ENCODE data around the gene DGUOK.

GRCh38 chr2:73922681-73923080 is 4.0 kb upstream of the DGUOK start:
- TF ChIP-seq NFRKB (IDR thresholded peaks at IDR 0.05): no peak
- no peak for TF ChIP-seq FOXA1 (IDR thresholded peaks at IDR 0.05)
- no peak for TF ChIP-seq PKNOX1 (IDR thresholded peaks at IDR 0.05)
- TF ChIP-seq FOXM1 (IDR thresholded peaks at IDR 0.05; ENCODE audit: borderline replicate concordance): no peak
- no peak for TF ChIP-seq FOXK2 (IDR thresholded peaks at IDR 0.05)
- TF ChIP-seq ARNT (IDR thresholded peaks at IDR 0.05): no peak
- TF ChIP-seq SP1 (IDR thresholded peaks at IDR 0.05): no peak
- TF ChIP-seq TARDBP (IDR thresholded peaks at IDR 0.05): no peak
- no peak for TF ChIP-seq ELF4 (IDR thresholded peaks at IDR 0.05)
- no peak for TF ChIP-seq BHLHE40 (IDR thresholded peaks at IDR 0.05; ENCODE audit: borderline replicate concordance)
- no peak for TF ChIP-seq SUZ12 (IDR thresholded peaks at IDR 0.05)
